Stomach smooth muscle (tissue), 2 donors: Measurements from ENCODE around the gene PLEKHD1.

ENCODE experiments used
- H3K27ac ChIP-seq: one replicate; pipeline ENCODE4 v1.7.0; 2013; ENCODE audit warnings: mild to moderate bottlenecking, low read length, inconsistent platforms
- H3K27me3 ChIP-seq, 2 donors: one replicate each; pipeline ENCODE4 v1.7.0; 2013; ENCODE audit warnings: low read length in 2 of 2; ENCODE audit not compliant: insufficient read depth in 2 of 2, control insufficient read depth in 1 of 2
- H3K36me3 ChIP-seq, 2 donors: one replicate each; pipeline ENCODE4 v1.7.0; 2013; ENCODE audit warnings: low read length in 2 of 2; ENCODE audit not compliant: control insufficient read depth in 2 of 2, insufficient read depth in 2 of 2
- H3K4me1 ChIP-seq: one replicate; pipeline ENCODE4 v1.7.0; 2013; ENCODE audit warnings: low read length; ENCODE audit not compliant: control insufficient read depth, insufficient read depth
- H3K4me3 ChIP-seq, 2 donors: one replicate each; pipeline ENCODE4 v1.7.0; 2013; ENCODE audit warnings: low read length in 2 of 2
- H3K9ac ChIP-seq, 2 donors: one replicate each; pipeline ENCODE4 v1.7.0; 2013; ENCODE audit warnings: low read length in 2 of 2, mild to moderate bottlenecking in 1 of 2
- H3K9me3 ChIP-seq, 2 donors: one replicate each; pipeline ENCODE4 v1.7.0; 2013; ENCODE audit warnings: low read length in 2 of 2; ENCODE audit not compliant: control insufficient read depth in 2 of 2
- donor health status: healthy.
- donor health status: Pancreatic carcinoma.

PLEKHD1 gene

DNA sequence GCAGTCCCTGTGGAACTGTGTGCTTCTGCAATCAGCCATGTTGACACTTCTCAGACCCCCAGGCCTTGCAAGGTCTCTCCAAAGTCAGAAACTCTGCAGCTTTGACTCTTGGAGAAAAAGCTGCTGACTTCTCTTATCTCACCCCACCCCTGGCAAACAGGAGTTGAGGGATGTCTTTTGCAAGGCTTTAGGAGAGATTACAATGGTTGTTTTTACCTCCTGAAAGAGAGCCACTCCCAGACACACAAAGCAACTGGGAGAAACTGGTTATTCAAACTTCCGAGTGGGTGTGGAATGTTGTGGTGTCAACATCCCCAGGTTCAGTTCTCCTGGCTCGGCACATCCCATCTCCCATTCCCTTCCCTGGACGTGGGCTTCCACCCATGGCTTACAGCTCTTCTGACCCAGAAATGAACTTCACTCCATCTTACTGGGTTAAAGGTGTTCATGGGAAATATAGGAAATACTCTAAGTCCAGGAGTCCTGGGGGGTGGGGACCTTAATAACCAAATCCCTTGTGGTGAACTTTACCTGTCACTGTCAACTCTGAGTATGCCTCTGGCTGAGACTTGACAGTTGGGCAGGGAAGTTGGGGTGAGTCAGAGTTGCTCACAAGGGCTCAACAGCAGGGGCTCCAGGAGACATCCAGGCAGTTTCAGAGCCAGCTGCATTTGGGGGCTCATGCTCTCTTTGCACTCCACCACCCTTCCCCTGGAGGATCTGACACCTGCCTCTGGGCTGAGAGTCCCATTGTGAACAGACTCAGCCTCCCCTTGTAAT is 48.2 kb downstream of the PLEKHD1 start:
- no peaks in the 10 kb centered on the region for H3K9me3 ChIP-seq
- no peak overlapping the region for H3K4me3 ChIP-seq
- H3K27ac ChIP-seq: no peak overlapping the region
- H3K4me1 ChIP-seq: no peaks in the 10 kb centered on the region
- peaks cover 4 to 7% of the 10 kb centered on the region in 2 donors for H3K27me3 ChIP-seq
- no peak overlapping the region for H3K9ac ChIP-seq
- no peaks in the 10 kb centered on the region for H3K36me3 ChIP-seq

DNA sequence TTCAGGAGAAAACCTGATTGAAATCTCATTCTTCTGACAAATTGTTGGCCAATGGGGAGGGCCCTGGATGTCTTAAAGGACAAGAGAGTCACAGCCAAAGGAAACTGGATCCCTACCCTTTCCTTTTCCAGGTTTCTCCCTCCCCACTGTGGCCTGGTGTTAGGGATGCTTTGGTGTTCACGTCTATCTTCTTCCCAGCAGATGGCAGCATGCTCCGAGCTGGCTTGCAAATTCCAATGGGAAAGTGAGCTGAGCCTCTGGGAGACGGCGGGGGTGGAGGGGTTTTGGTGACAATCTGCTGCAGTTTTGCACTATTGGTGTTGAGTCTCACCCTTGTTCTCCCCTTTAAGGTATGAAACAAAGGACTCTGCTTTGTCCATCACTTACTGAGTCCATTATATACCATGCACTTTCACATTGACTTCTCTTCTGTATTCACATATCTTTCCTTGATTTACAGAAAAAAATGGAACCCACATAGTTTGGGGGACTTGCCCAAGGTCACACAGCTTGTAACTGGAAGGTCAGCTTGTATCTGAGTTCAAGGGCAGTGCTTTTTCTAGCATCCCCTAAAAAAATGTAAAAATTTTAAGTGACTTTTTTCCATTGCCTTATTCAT is 50.8 kb downstream of the PLEKHD1 start:
- Histone ChIP-seq H3K9me3 (no peaks in the 10 kb centered on the region), H3K27ac (no peak overlapping the region), H3K36me3 (no peaks in the 10 kb centered on the region), H3K27me3 (peaks cover 4 to 7% of the 10 kb centered on the region in 2 donors), H3K4me3 (no peak overlapping the region), H3K4me1 (no peaks in the 10 kb centered on the region), H3K9ac (no peak overlapping the region)

DNA sequence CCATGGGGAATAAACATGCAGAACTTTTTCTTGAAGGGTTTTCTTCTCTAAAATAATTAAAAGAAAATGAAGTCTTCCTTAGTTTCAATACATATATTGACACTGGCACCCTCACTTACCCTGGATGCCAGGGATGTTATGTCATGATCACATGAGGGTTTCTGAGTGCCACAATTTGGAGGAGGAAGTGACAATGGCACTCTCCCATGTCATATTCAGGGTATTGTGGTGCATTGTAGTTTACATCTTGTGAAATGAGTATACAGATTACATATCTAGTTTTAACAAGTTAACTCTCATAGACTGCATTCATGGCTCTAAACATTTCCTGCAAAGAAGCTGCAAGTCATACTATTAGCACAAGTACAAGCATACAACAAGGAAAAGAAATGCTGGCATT is 52.4 kb downstream of the PLEKHD1 start:
- Histone ChIP-seq H3K27me3 (peaks cover 4 to 7% of the 10 kb centered on the region in 2 donors), H3K36me3 (no peaks in the 10 kb centered on the region), H3K27ac (no peak overlapping the region), H3K4me1 (no peaks in the 10 kb centered on the region), H3K9me3 (no peaks in the 10 kb centered on the region), H3K4me3 (no peak overlapping the region), H3K9ac (no peak overlapping the region)

DNA sequence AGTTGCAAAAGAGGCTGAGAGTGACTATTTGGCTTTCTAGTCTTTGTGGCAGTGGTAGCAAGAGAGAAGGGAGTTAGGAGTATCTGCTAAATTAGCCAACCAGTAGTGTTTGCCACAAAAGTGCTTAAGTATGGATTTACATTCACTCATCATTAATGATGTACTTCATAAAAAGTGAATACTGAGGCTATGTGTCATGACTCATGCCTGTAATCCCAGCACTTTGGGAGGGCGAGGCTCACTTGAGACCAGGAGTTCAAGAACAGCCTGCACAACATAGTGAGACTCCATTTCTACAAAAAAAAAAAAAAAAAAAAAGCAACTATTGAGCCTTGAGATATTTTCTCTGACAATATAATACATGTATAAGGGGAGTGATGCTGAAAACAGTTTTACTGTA is 53.4 kb downstream of the PLEKHD1 start:
- no peak overlapping the region for H3K27ac ChIP-seq
- no peaks in the 10 kb centered on the region for H3K9me3 ChIP-seq
- H3K9ac ChIP-seq: no peak overlapping the region
- H3K36me3 ChIP-seq: no peaks in the 10 kb centered on the region
- H3K4me3 ChIP-seq: no peak overlapping the region
- H3K4me1 ChIP-seq: no peaks in the 10 kb centered on the region
- peaks cover 4 to 7% of the 10 kb centered on the region in 2 donors for H3K27me3 ChIP-seq

DNA sequence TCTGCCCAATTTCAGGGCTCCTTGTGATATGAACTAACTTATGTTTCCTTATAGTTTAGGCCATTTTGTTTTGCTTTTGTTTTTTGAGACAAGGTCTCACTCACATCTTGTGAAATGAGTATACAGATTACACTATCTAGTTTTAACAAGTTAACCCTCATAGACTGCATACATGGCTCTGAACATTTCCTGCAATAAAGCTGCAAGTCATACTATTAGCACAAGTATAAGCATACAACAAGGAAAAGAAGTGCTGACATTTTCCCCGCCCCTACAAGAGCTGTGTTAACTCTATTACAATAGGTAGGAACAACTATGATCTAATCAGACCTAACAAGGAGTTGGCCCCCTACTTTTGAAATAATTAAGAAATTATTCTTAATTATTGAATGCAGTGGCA is 54.2 kb downstream of the PLEKHD1 start:
- H3K9me3 ChIP-seq: no peaks in the 10 kb centered on the region

DNA sequence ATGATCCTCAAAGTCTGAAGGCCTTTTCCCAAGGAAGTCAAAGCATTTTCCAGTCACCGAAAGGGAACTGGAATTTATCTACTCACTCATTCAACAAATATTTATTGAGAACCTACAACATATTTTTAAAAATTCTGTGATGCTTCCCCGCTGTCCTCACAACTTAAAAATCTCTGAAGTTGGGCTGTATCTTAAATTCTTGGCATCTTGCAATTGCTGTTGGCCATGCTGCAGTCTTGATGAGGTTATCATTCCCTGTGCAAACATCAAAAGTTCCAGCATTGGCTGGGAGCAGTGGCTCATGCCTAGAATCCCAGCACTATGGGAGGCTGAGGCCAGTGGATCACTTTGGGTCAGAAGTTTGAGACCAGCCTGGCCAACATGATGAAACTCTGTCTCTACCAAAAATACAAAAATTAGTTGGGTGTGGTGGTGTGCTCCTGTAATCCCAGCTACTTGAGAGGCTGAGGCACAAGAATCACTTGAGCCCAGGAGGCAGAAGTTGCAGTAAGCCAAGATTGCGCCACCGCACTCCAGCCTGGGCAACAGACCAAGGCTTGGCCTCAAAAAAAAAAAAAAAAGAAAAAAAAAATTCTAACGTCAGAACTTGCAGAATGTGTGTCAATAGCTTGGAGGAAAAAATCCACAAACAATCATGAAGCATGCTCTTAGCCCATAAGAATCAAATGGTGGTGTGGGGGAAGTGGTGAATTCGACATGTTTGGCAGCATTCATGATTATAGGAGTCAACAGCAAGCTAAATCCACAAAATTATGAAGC is 55.3 kb downstream of the PLEKHD1 start:
- H3K27ac ChIP-seq: no peak overlapping the region

More for the DNA sequence above, 54.2 kb downstream of the PLEKHD1 start:
- H3K36me3 ChIP-seq: no peaks in the 10 kb centered on the region
- no peak overlapping the region for H3K27ac ChIP-seq
- no peak overlapping the region for H3K4me3 ChIP-seq
- H3K4me1 ChIP-seq: no peaks in the 10 kb centered on the region
- no peak overlapping the region for H3K9ac ChIP-seq
- H3K27me3 ChIP-seq: peaks cover 1 to 3% of the 10 kb centered on the region in 2 donors

DNA sequence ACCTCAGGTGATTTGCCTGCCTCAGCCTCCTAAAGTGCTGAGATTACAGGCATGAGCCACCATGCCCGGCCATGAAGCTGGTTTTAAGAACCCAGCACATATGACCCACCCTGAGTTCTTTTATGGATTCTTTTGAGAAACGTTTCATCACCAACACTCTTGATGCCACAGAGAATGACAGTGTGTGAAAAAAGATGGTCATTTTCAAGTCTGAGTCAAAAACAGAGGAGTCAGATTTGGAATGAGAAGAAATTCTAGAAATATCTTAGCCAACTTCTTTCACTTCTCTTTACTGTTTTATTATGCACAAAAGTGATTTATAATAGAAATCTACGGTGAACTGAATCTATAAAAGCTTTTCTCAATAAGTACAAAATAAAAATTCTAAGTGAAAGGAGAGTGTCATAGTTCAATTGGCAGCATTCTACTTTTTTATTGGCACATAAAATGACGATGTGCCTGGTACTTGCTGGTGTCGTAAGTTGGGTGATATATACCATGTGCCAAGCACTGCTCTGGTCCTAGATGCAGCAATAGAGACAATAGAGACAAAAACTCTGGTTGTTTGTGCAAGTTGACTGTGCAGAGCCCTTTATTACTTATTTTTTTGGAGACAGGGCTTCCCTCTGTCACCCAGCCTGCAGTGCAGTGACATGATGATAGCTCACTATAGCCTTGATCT is 56.3 kb downstream of the PLEKHD1 start:
- H3K27me3 ChIP-seq: peaks cover 0 to 2% of the 10 kb centered on the region in 2 donors
- H3K9ac ChIP-seq: no peak overlapping the region
- H3K27ac ChIP-seq: no peak overlapping the region
- H3K36me3 ChIP-seq: no peaks in the 10 kb centered on the region
- no peaks in the 10 kb centered on the region for H3K9me3 ChIP-seq
- no peaks in the 10 kb centered on the region for H3K4me1 ChIP-seq
- no peak overlapping the region for H3K4me3 ChIP-seq

More for the DNA sequence above, 55.3 kb downstream of the PLEKHD1 start:
- Histone ChIP-seq H3K27me3 (peaks cover 0 to 2% of the 10 kb centered on the region in 2 donors), H3K4me1 (no peaks in the 10 kb centered on the region), H3K36me3 (no peaks in the 10 kb centered on the region), H3K9me3 (no peaks in the 10 kb centered on the region), H3K9ac (no peak overlapping the region), H3K4me3 (no peak overlapping the region)

DNA sequence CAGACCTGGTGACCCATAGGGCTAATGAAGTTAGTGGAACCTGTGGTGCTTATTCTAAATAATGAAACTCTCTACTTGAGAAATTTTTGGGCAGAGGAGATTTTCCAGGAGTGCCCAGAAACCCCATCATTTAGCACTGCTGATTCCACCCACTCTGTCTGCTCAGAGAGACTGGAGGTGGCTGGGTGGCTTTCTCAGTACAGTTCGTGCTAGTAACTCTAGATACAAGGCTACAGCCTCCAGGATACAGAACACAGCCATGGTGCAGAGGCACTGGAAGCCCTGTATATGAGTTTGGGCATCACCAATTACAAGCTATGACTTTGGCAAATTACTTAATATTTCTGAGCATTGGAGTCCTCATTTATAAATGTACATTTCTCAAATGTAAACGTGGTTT is 57.8 kb downstream of the PLEKHD1 start:
- Histone ChIP-seq H3K9me3 (no peaks in the 10 kb centered on the region), H3K27ac (no peak overlapping the region), H3K4me1 (no peaks in the 10 kb centered on the region), H3K9ac (no peak overlapping the region), H3K36me3 (no peaks in the 10 kb centered on the region), H3K4me3 (no peak overlapping the region), H3K27me3 (peaks cover 5 to 8% of the 10 kb centered on the region in 2 donors)

DNA sequence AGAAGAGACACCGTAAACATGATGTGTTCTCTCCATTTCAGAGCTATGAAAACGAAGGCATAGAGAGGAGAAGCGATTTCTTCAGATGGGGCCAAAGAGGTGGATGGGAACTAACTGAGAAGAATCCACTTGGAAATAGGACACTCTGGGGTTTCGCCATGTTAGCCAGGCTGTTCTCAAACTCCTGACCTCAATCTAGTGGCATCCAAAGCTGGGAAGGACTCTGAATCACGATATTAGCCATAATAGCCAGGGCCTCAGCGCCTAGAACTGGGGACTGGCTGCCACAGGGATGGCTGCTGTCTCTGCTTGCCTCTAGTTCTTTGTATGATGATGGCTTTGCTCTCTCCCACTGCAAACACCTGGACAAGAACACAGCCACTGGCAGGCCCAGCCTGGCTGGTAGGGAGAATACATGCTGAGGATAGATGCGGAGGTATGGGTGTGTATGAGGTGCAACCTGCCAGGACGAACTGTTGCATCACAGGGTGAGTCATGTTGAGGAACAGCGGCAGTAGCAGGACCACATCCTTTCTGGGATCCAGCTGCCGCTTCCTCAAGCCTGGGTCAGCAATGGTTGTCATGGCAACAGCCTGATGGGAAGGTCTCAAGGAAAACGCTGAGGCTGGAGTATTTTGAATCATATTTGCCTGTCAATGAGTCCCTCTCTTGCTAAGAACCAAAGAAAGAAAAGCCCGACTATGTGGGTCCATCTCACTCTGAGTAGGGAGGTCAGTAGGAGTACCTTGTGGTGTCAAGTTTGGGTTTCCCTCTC is 59.0 kb downstream of the PLEKHD1 start:
- Histone ChIP-seq H3K36me3 (no peaks in the 10 kb centered on the region), H3K27ac (no peak overlapping the region), H3K4me1 (peaks cover 4% of the 10 kb centered on the region), H3K4me3 (no peak overlapping the region), H3K9me3 (no peaks in the 10 kb centered on the region), H3K9ac (no peak overlapping the region), H3K27me3 (peaks cover 13 to 15% of the 10 kb centered on the region in 2 donors)
